K562 (cell line): ENCODE data around the gene NUP153. TPM values are rescaled to one million over a fixed set of nuclear protein-coding genes. Genes with fewer than 3 reads are reported as not detected.

Experiments used
- ATAC-seq: fragments of 200-7000 bp; cut with Tn5 transposase; 3 replicates; pipeline ENCODE4 v1.9.1; 2020; ENCODE audit warnings: moderate library complexity
- BruUV-seq: library from RNA; stranded (reverse); fragments of 400-500 nt; replicated peaks from 2 replicates; lab custom pipeline; 2021; lab: Mats Ljungman, UMichigan
- CTCF ChIA-PET: fragments of 300-600 bp; formaldehyde crosslinking; extraction: SDS; loops from one replicate; lab custom pipeline; 2021; ENCODE audit warnings: low intra/inter-chr PET ratio; lab: Yijun Ruan, JAX
- POLR2A ChIA-PET: fragments of 300-600, 350-650 bp; sonication (Branson Sonifier 250); formaldehyde crosslinking; extraction: SDS; loops from one replicate; lab custom pipeline; 2021; ENCODE audit warnings: antibody characterized with exemption, inconsistent platforms; lab: Yijun Ruan, JAX
- DNase-seq, 4 experiments: peaks; one replicate each; pipeline versions ENCODE4 v3.0.0 to v3.0.0-alpha.2; 2011 to 2018; ENCODE audit warnings: low spot score in 3 of 4, mixed read lengths in 3 of 4; ENCODE audit errors: extremely low read depth in 1 of 4
- FAIRE-seq: peaks from 2 replicates; lab custom pipeline; 2011; peaks lifted over from hg19 to GRCh38; lab: Jason Lieb, UNC
- H2AFZ ChIP-seq: 2 replicates; pipeline ENCODE4 v1.6.0; 2011; ENCODE audit warnings: low read depth, low read length, control low read depth, inconsistent platforms
- H3K27ac ChIP-seq: fragments of 200-600 bp; 3 replicates; pipeline ENCODE4 v1.8.0; 2011; ENCODE audit warnings: low read depth, mild to moderate bottlenecking, control low read depth, inconsistent platforms, low read length, moderate library complexity, mixed read lengths; ENCODE audit errors: extremely low read depth
- H3K27me3 ChIP-seq, 2 experiments: fragments of 300-600 bp in 1 of 2; 2 replicates in 1 of 2; 3 replicates in 1 of 2; pipeline versions ENCODE4 v1.6.0 to v1.8.0; 2011; ENCODE audit warnings: inconsistent platforms in 2 of 2, low read length in 2 of 2, mild to moderate bottlenecking in 1 of 2, mixed read lengths in 1 of 2, moderate library complexity in 1 of 2; ENCODE audit not compliant: control insufficient read depth in 2 of 2, insufficient read depth in 2 of 2
- H3K36me3 ChIP-seq: fragments of 300-600 bp; 3 replicates; pipeline ENCODE4 v1.8.0; 2011; ENCODE audit warnings: mild to moderate bottlenecking, low read length, inconsistent platforms; ENCODE audit not compliant: control insufficient read depth, insufficient read depth
- H3K4me1 ChIP-seq, 2 experiments: fragments of 200-600 bp in 1 of 2; replicated peaks in 1 of 2; 2 replicates in 1 of 2; 3 replicates in 1 of 2; pipeline versions ENCODE4 v1.5.1 to v1.8.0; 2011; ENCODE audit warnings: inconsistent platforms in 2 of 2, low read length in 2 of 2, mild to moderate bottlenecking in 1 of 2, mixed read lengths in 1 of 2, moderate library complexity in 1 of 2; ENCODE audit not compliant: control insufficient read depth in 2 of 2, insufficient read depth in 2 of 2
- H3K4me2 ChIP-seq: 2 replicates; pipeline ENCODE4 v1.6.1; 2011; ENCODE audit warnings: low read length, control low read depth, inconsistent platforms, mixed read lengths; ENCODE audit not compliant: insufficient read depth
- H3K4me3 ChIP-seq: fragments of 200-600 bp; sonication (generic), shearing (Covaris generic); 2 replicates; pipeline ENCODE4 v1.5.1; 2016; ENCODE audit warnings: control low read depth, inconsistent platforms
- H3K79me2 ChIP-seq: fragments of 200-600 bp; 3 replicates; pipeline ENCODE4 v1.8.0; 2011; ENCODE audit warnings: low read length, inconsistent platforms; ENCODE audit not compliant: control insufficient read depth, insufficient read depth
- H3K9ac ChIP-seq, 2 experiments: 2 replicates each; pipeline versions ENCODE4 v1.6.0 to v1.6.1; 2011; ENCODE audit warnings: low read depth in 2 of 2, low read length in 2 of 2, control low read depth in 1 of 2, inconsistent platforms in 1 of 2, mild to moderate bottlenecking in 1 of 2, mixed read lengths in 1 of 2; ENCODE audit not compliant: insufficient read depth in 1 of 2
- H3K9me1 ChIP-seq: one replicate; pipeline ENCODE4 v1.6.0; 2011; ENCODE audit warnings: inconsistent platforms, mild to moderate bottlenecking, low read length, moderate library complexity; ENCODE audit not compliant: control insufficient read depth, insufficient read depth
- H3K9me3 ChIP-seq: replicated peaks from 2 replicates; pipeline ENCODE4 v1.5.1; 2011; ENCODE audit warnings: low read depth, low read length, inconsistent platforms; ENCODE audit not compliant: control insufficient read depth, insufficient read depth
- H4K20me1 ChIP-seq: replicated peaks from 2 replicates; pipeline ENCODE4 v1.6.1; 2011; ENCODE audit warnings: low read length, inconsistent platforms, mixed read lengths; ENCODE audit not compliant: control insufficient read depth, insufficient read depth
- AFF4 ChIP-seq: sonication (generic); formaldehyde crosslinking; IDR thresholded peaks from 2 replicates; pipeline ENCODE4 v1.8.0; 2023; ENCODE audit warnings: mild to moderate bottlenecking, missing genetic modification reagents
- ESRRB ChIP-seq: fragments of 250-450 bp; sonication (Bioruptor Pico); IDR thresholded peaks from 2 replicates; pipeline ENCODE4 v1.5.0; 2020; ENCODE audit warnings: mild to moderate bottlenecking, moderate library complexity, borderline replicate concordance
- GATAD2B ChIP-seq: fragments of 450-650 bp; IDR thresholded peaks from 2 replicates; pipeline ENCODE4 v1.6.1; 2017; ENCODE audit warnings: mild to moderate bottlenecking, borderline replicate concordance
- HDAC2 ChIP-seq: fragments of 450-650 bp; IDR thresholded peaks from 2 replicates; pipeline ENCODE4 v1.6.1; 2016; ENCODE audit warnings: mild to moderate bottlenecking
- HNRNPK ChIP-seq: fragments of 200-400 bp; formaldehyde crosslinking; IDR thresholded peaks from one replicate; pipeline ENCODE4 v1.6.1; 2018; ENCODE audit warnings: mild to moderate bottlenecking, low read depth, low read length; ENCODE audit not compliant: poor library complexity, severe bottlenecking
- NUFIP1 ChIP-seq: fragments of 450-650 bp; IDR thresholded peaks from 2 replicates; pipeline ENCODE4 v1.6.1; 2018; ENCODE audit not compliant: partially characterized antibody
- SETDB1 ChIP-seq: IDR thresholded peaks from one replicate; pipeline ENCODE4 v1.6.1; 2012; ENCODE audit warnings: low read length, control low read depth, inconsistent platforms
- TARDBP ChIP-seq: fragments of 450-650 bp; IDR thresholded peaks from 2 replicates; pipeline ENCODE4 v1.6.1; 2016
- WGBS: fragments of 100-300 bp; shearing (Covaris generic); methylation state at CpG from one replicate; pipeline ENCODE4 v1.1.6; 2016; ENCODE audit warnings: low coverage, mixed read lengths; ENCODE audit not compliant: insufficient coverage; ENCODE audit errors: missing lambda C conversion rate; 5-methylcytosine and 5-hydroxymethylcytosine counted together
- in situ Hi-C: fragments of 300-500 bp; cut with MboI; formaldehyde crosslinking; loops from 4 replicates; pipeline ENCODE4 v1.15.0; 2018; ENCODE audit warnings: inconsistent platforms, mixed read lengths
- intact Hi-C: fragments of 100-400 bp; cut with micrococcal nuclease; formaldehyde crosslinking; loops from 2 replicates; pipeline ENCODE4 v1.14.2; 2022
- polyA plus RNA-seq, 8 experiments: library from polyadenylated mRNA; depleted of rRNA in 4 of 8; stranded (reverse) in 5 of 8; unstranded in 3 of 8; fragments of >200 nt; fragmentation: Nextera tagmentation in 2 of 8; fragmentation: Illumina TruSeq in 1 of 8; extraction: Ambion mirVana in 2 of 8; extraction: Trizol in 1 of 8; gene quantifications; 2 replicates each; pipeline versions ENCODE4 v1.2.1 to v1.2.3, GENCODE V29; 2011 to 2014; ENCODE audit warnings: inconsistent platforms in 1 of 8, missing spikeins in 1 of 8
- total RNA-seq, 7 experiments: library from RNA; depleted of rRNA in 6 of 7; stranded (reverse); fragments of >200 nt in 6 of 7; fragmentation: Illumina TruSeq in 2 of 7; extraction: Trizol in 2 of 7; gene quantifications; 2 replicates each; pipeline versions ENCODE4 v1.2.1 to v1.2.3, GENCODE V29; 2011 to 2021; ENCODE audit warnings: low replicate concordance in 1 of 7
- TF ChIP-seq, protein P1 (sequence below): fragments of 450-650 bp; conservative IDR thresholded peaks from 2 replicates; pipeline ENCODE4 v1.6.1; 2016; ENCODE audit warnings: missing genetic modification characterization, low read depth, mild to moderate bottlenecking, missing compliant biosample characterization, moderate library complexity
- TF ChIP-seq, protein P2 (sequence below): fragments of 250-450 bp; sonication (Bioruptor Pico); IDR thresholded peaks from 2 replicates; pipeline ENCODE4 v1.6.1; 2021; ENCODE audit warnings: mild to moderate bottlenecking

Gene NUP153
- total and polyA plus RNA-seq, 9 of the 15 experiments (the other 6 are each of a cell fraction or from before 2014, with no cell fraction given) = 21.9 to 110 (median 84.8) TPM

DNA sequence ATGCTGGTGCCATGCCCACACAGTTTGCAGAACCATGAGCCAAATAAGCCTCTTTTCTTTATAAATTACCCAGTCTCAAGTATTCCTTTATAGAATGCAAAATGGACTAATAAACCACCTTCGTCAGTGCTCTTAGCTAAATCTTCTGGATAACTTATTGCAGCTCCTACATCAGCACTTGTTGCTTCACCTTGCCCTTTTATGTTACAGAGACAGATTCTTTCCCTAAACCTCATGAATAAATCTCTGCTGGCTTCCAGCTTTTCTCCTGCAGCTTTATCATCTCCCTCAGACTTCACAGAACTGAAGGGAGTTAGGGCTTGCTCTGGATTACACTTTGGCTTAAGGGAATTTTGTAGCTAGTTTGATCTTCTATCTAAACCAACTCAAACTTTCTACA lies 22.6 kb downstream of the NUP153 start:
- no peaks in the 10 kb centered on the region for H3K9me1 ChIP-seq
- in situ Hi-C loops (no loop called here), intact Hi-C loops (no loop called here)
- CTCF ChIA-PET = no interaction called here
- H3K9me3 ChIP-seq = no peaks in the 10 kb centered on the region
- no peak overlapping the region for H2AFZ ChIP-seq
- H3K4me2 ChIP-seq = no peak overlapping the region
- no peak overlapping the region for H3K27ac ChIP-seq
- no peak overlapping the region for H3K9ac ChIP-seq
- H3K79me2 ChIP-seq = peaks cover 99% of the 10 kb centered on the region
- H4K20me1 ChIP-seq = peaks cover 15% of the 10 kb centered on the region
- ATAC-seq (no peak), DNase-seq (no peak), FAIRE-seq (no peak)
- no peak overlapping the region for H3K4me3 ChIP-seq
- H3K27me3 ChIP-seq = no peaks in the 10 kb centered on the region
- POLR2A ChIA-PET = interaction anchor here (0.5 to 2.8 kb wide), 8 partner anchors 8 to 132 kb away, joined by 3 to 7 read pairs (median 4); no protein-coding TSS in a partner anchor
- BruUV-seq = TSS peak; percentile 4
- WGBS = 88% methylated on average over 1 of the region's 1 CpG
- peaks cover 90% of the 10 kb centered on the region for H3K36me3 ChIP-seq
- no peak for TF ChIP-seq HNRNPK
- TF ChIP-seq HDAC2 = no peak
- no peaks in the 10 kb centered on the region for H3K4me1 ChIP-seq

DNA sequence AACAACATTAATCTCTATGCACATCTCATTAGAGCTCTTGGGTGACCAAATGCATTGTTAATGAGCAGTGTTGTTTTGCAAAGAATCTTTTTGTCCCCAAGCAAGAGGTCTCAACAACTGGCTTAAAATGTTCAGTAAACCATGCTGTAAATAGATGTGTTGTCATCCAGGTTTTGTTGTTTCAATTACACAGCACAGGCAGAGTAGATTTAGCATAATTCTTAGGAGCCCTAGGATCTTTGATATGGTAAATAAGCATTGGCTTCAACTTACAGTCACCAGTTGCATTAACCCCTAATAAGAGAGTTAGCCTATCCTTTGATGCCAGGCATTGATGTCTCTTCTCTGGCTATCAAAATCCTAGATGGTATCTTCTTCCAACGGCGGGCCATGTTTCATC lies 23.3 kb downstream of the NUP153 start:
- no peaks in the 10 kb centered on the region for H3K4me1 ChIP-seq
- H3K4me2 ChIP-seq = no peak overlapping the region
- in situ Hi-C loops = no loop called here
- no peak overlapping the region for H2AFZ ChIP-seq
- no peaks in the 10 kb centered on the region for H3K9me1 ChIP-seq
- ChIA-PET POLR2A (interaction anchor here (0.5 to 2.8 kb wide), 4 partner anchors 8 to 29 kb away, joined by 3 to 7 read pairs (median 5); no protein-coding TSS in a partner anchor), CTCF (no interaction called here)
- no peak for FAIRE-seq
- no peak overlapping the region for H3K4me3 ChIP-seq
- H3K36me3 ChIP-seq = peaks cover 90% of the 10 kb centered on the region
- peaks cover 15% of the 10 kb centered on the region for H4K20me1 ChIP-seq
- H3K9me3 ChIP-seq = no peaks in the 10 kb centered on the region
- no peaks in the 10 kb centered on the region for H3K27me3 ChIP-seq
- no peak overlapping the region for H3K27ac ChIP-seq
- peaks cover 99% of the 10 kb centered on the region for H3K79me2 ChIP-seq
- ATAC-seq = no peak
- H3K9ac ChIP-seq = no peak overlapping the region
- intact Hi-C loops = no loop called here
- no peak for DNase-seq
- BruUV-seq = no TSS peak
- 84% methylated on average over 2 of the region's 2 CpGs for WGBS
- TF ChIP-seq ESRRB (CRISPR knock-in tag) (no peak), TARDBP (no peak), NUFIP1 (no peak), SETDB1 (no peak), AFF4 (CRISPR knock-in tag) (no peak), GATAD2B (no peak)
- TF ChIP-seq, protein P1, sequence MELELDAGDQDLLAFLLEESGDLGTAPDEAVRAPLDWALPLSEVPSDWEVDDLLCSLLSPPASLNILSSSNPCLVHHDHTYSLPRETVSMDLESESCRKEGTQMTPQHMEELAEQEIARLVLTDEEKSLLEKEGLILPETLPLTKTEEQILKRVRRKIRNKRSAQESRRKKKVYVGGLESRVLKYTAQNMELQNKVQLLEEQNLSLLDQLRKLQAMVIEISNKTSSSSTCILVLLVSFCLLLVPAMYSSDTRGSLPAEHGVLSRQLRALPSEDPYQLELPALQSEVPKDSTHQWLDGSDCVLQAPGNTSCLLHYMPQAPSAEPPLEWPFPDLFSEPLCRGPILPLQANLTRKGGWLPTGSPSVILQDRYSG (tag) = no peak
- TF ChIP-seq, protein P2, sequence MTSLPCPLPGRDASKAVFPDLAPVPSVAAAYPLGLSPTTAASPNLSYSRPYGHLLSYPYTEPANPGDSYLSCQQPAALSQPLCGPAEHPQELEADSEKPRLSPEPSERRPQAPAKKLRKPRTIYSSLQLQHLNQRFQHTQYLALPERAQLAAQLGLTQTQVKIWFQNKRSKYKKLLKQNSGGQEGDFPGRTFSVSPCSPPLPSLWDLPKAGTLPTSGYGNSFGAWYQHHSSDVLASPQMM (CRISPR knock-in tag) = no peak
